GM21723 (cell line): ENCODE results near the gene OGFOD3.

Experiments
- ATAC-seq: cut with Tn5 transposase; IDR thresholded peaks from one replicate; pipeline ENCODE4 v1.9.1; 2021; ENCODE audit warnings: mild to moderate bottlenecking, moderate library complexity; ENCODE audit not compliant: unreplicated experiment

The OGFOD3 gene

GRCh38 chr17:82342361-82343079, 75.9 kb downstream of the OGFOD3 start:
- no peak for ATAC-seq

- ATAC-seq = no peak
Measured at GRCh38 chr17:82339634-82340580, 78.5 kb downstream of the OGFOD3 start.
